GM12873 (cell line): ENCODE results near the gene SNAI3.

Experiments
- CTCF ChIP-seq: IDR thresholded peaks from 2 replicates; pipeline ENCODE4 v1.5.1; 2012; ENCODE audit warnings: low read depth, mild to moderate bottlenecking, moderate library complexity, low read length, control low read depth; ENCODE audit not compliant: insufficient read depth; ENCODE audit errors: missing control alignments

The SNAI3 gene

GRCh38 chr16:88725609-88726407 is 39.5 kb upstream of the SNAI3 start:
- no peak for TF ChIP-seq CTCF

- no peak for TF ChIP-seq CTCF
Measured at GRCh38 chr16:88724855-88725555, 38.7 kb upstream of the SNAI3 start.

- TF ChIP-seq CTCF = no peak
Measured at GRCh38 chr16:88723911-88724310, 37.6 kb upstream of the SNAI3 start.

- TF ChIP-seq CTCF = no peak
Measured at GRCh38 chr16:88723507-88723887, 37.2 kb upstream of the SNAI3 start.

GRCh38 chr16:88722784-88723506 is 36.6 kb upstream of the SNAI3 start:
- TF ChIP-seq CTCF = no peak

GRCh38 chr16:88721815-88722755 is 35.8 kb upstream of the SNAI3 start:
- no peak for TF ChIP-seq CTCF
